Stimulated activated CD4-positive, alpha-beta T cell treated with anti-CD3 and anti-CD28 coated beads, Interleukin-1b, Interleukin-23, amount 100 ng/mL, for 4 hours (primary cell): ENCODE results near the gene LRRK1.

Source experiments
- DNase-seq, 2 donors: peaks; one replicate each; pipeline ENCODE4 v3.0.0-alpha.2; 2020; ENCODE audit warnings: low read depth in 2 of 2

LRRK1 gene

DNA sequence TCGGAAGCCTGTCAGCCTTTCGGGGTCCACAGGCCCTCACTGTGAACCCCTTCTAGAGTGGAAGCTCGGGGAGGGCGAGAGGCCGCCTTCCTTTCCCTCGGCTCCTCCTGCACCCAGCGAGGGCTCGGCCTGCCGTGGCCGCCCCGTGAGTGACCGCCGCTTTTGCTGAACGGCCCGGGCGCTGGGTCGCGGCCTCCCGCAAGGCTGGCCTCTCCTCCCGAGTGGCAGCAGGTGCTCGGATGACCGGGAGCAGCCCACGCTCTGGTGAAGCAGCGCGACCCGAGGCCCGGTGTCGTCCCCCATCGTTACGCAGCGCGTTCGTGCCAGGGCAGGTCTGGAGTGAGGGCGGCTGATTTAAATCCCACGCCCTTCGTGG, 53.8 kb downstream of the LRRK1 start:
- DNase-seq: no peak

DNA sequence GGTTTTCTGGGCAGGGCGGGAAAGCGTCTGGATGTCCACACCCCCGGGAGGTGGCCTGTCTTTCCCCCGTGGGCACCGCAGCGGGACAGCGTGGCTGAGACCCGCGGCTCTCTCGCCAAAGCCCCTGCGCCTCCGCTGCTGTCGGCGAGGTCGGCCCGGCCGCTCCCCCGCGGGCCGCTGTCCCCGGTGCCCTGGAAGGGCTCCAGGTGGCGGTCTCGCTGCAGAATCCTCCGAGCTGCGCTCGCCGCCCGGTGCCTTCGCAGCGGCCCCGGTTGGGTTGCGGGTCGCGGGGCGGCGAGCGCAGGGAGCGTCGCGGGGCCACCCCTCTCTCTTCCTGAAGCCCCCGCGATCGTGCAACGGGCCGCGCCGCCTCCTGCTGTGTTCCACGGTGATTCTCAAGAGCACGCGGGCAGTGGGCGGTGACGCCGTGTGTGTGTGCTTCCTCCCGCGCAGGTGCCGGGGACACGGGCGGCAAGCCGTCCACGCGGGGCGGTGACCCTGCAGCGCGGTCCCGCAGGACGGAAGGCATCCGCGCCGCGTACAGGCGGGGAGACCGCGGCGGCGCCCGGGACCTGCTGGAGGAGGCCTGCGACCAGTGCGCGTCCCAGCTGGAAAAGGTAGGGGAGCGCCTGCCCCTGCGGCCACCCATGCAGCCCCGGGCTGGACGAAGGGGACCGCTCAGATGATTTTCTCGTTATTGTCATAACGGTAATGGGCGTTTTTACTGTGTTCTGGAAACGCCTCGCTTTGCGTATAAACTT, 54.4 kb downstream of the LRRK1 start:
- no peak for DNase-seq

DNA sequence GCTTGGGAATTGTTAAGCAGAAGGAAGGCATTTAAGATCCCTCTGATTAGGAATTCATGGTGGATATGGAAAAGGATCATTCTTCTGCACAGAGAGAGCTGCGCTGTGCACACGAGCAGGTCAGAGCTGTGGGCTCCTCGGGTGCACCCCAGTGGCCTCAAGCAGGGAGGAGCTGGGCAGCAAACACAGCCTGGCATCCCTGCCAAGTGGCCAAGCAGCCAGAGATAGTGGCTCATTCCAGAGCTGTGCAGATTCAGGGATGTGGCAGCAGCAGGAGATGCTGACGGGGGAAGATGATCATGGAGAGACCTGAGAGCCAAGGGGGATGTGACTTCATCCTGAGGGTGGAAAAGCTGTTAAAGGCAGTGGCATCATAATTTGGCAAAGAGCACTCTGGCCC, 55.9 kb downstream of the LRRK1 start:
- DNase-seq: no peak

DNA sequence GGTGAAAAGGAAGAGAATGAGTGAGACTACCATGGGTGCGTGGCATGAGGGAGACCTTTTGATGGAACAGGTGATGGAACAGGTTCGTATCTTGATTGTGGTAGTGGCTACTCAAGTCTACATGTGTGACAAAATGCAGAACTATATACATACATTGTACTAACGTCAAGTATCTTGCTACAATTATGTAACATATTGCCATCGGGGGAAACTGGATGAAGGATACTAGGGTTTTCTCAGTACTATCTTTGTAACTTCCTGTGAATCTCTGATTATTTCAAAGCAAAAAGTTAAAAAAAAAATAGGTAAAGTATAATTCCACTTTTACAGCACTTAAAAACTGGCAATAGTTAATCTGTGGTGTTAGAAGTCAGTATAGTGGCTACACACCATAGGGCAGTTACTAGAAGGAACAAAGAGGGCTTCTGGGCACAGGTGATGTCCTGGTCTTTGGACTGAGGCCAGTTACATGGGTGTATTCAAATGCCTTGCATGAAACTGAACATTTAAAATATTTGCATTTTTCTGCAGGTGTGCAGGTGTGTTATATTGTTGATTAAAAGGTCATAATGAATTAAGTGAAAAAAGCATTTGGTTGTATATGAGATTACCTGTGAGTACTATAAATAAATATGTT, 61.4 kb downstream of the LRRK1 start:
- no peak for DNase-seq

DNA sequence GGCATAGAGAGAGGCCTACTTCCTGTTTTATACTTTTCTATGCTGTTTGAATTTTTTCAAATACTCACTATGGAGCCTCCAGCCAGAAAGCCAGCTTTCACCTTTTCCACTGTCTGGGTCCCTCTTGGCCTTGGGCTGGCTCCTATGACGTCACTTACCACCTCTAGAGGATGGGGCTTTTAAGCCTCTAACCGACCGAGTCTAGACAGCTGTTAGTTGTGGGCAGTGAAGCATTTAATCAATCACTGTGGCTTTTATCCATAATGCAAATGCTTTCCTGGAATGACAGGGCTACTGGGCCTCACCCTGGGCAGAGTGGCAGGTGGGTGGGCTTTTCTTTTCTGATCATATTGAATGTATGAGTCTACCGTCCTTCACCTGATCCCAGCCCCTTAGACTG, 61.9 kb downstream of the LRRK1 start:
- no peak for DNase-seq

DNA sequence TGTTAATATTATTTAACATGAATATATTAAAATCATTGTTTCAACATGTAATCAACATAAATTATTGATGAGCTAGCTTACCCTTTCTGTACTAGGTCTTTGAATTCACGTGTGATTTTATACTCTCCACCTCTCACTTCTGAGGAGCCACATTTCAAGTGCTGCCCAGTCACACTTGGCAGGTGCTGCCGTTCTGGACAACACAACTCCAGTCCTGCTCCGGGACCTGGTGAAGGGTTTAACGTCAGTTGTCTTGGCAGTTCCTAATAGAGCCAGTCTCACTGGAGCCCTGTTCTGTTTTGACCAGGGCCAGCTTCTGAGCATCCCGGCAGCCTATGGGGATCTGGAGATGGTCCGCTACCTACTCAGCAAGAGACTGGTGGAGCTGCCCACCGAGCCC, 64.1 kb downstream of the LRRK1 start:
- DNase-seq: no peak

DNA sequence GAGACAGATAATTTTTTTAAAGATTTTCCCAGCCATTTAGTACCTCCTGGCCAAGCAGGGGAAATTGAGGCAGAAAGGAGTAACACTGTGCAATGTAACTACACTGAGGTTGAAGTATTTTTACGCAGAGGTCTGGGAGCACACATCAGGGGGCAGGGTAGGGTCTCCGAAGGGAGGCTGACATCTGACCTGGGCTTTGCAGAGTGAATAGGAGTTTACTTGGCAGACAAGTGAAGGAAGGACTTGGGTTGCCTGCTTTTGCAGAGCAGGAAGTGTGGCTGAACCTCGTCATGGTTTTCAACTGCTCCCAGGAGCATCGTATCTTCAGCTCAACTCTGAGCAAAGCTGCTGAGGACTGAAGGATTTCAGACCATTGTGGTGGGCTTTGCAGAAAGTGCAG, 66.2 kb downstream of the LRRK1 start:
- no peak for DNase-seq

DNA sequence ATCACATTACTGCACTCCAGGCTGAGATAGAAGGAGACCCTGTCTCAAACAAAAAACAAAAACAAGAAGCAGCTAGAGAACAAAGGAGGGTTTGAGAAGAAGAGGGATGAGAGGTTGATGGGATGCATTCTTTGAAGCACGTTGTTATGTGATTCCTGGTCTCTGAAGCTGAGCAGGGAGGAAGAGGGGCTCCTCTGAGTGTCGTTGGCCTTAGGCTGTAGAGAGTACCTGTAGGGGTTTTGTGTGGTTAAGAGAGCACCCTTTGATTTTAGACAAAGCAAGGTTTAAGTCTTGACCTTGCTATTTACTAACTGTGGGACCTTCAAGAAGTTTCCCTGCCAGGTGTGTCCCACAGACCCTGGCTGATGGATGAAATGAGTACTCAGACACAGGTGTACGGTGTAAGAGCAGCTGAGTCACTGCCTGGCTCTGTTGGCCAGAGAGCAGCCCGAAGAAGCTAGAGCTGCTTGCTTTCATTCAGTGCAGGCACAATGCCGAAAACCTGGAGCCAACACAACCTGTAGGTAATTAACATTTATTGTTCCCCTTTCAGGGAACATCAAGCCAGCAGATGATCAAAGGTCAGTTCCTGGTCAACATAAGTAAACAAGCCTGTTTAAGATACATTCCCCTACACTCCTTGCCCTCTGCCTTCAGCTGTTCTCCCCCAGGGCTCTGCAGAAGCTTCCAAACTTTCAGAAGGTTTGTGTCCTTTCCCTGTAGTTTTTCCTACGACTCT, 67.2 kb downstream of the LRRK1 start:
- no peak for DNase-seq

DNA sequence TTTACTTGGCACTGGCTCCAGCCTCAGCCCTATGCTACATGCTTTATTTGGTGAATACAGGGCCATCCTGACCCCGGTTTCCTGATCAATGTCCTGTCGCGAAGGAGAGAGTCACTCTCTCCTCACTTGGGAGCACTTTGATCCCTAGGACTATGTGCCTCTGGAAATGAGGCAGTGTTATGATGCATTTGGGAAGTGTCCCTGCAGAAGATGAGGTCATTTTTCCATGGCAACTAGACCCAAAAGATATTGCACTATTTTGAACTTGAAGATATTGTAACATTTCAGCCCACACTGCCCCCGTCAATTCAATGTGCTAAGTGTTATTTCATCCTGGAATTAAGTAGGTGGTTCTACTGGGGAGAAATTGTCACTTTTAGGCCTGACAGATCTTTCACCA, 68.0 kb downstream of the LRRK1 start:
- DNase-seq: no peak

DNA sequence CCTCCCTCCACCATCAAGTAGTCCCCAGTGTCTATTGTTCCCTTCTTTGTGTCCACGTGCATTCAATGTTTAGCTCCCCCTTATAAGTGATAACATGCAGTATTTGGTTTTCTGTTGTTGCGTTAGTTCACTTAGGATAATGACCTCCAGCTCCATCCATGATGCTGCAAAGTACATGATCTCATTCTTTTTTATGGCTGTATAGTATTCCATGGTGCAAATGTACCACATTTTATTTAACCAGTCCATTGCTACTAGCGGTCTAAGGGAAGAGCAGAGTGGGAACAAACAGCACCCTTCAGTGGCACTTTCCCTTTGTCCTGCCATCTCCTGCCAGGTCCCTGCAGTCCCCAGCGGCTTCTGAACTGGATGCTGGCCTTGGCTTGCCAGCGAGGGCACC, 69.1 kb downstream of the LRRK1 start:
- DNase-seq: no peak

DNA sequence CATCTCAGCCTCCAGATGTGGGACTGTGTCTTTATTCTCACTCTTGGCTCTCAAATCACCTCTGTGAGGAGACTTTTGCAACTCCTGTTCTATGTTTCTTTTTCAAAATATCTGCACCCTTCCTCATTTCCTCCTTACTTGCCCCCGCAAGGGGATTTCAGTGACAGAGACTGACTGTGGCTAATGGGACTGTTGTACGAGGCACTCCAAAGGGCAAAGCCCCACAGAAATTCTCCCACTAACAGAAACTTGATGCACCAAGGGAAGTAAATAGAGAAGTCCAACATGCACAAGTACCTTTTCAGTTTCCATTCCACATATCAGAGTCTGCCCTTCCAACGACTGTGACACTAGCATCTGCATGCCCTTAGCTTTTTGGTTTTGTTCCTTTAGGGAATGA, 69.7 kb downstream of the LRRK1 start:
- DNase-seq: no peak

DNA sequence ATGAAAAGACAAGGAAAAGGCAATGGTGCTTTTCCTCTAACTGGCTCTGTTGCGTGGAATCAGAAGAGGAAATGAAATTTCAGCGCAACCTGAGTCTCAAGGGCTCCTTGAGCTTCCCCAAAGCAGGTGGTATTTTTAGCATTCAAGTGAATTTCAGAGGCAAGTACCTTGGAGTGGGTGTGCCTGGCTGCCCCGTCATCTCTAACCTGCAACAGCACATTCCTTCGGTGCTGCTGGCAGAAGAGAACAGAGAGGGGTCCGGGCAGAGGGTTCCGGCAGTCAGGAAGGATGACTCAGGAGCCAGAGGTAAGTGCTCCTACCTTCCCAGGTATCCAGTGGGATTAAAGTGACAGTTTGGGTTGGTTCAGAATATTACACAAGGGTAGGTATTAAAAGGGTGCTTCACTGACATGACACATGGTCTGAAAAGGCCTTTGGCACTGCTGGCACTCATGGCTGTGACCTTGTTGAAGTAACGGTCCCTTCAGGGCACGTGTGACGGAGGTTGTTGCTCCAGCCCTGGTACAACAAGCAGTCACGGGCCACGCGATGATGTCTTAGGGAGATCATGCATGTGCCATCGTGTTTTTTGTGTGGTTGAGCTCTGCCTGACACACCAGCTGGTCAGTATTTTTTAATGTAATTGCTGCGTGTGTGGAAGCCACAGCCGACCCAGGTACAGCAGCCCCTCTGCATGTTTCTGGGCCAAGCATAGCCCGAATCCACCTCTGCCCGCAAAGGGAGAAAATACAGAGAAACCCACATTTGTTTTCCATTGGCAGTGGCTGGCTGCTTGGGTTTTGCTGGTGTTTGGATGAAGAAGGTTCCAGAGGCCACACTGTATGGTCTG, 75.7 kb downstream of the LRRK1 start:
- DNase-seq: no peak

DNA sequence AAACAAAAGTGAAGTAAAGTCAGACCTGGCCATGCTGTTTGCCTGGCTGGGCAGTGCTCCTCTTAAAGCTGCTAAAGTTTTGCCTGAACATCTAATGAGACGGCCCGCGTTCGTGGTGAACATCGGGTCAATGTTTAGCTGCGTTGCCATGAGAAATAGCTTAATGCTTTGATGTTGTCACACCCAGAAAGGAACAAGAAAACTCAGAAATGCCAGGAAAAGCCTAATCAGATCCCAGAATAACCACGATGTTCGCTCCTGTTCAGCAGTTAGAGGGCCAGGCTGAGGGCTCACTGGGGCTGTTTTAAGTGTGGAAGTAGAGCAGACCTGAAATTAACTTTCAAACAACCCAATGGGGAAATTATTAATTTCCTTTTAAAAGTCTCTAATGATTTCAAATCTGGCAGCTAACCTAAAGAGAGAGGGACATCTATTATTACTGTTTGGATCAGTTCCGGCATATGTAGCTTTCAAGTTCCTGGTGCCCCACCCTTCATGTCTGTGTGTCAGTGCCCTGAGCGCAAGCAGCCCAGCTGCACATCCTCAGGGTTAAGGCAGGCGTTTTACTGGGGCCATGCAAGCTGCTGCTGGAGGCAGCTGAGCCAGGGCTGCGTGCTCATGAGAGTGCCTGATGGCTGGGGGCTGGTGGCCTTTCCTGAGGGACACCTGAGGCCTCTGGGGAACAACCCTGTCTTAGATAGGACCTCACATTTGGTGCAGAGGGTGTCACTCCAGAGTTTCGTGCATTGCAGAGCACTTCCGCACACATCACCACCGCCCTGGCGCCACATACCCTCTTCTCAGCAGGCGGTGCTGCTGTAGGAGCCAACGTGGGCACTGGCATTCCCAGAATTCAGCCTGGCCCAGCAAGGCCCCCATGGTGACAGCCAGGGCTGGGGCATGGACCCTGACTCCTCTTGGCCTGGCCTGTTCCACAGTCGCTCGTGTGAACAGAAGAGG, 76.6 kb downstream of the LRRK1 start:
- no peak for DNase-seq

DNA sequence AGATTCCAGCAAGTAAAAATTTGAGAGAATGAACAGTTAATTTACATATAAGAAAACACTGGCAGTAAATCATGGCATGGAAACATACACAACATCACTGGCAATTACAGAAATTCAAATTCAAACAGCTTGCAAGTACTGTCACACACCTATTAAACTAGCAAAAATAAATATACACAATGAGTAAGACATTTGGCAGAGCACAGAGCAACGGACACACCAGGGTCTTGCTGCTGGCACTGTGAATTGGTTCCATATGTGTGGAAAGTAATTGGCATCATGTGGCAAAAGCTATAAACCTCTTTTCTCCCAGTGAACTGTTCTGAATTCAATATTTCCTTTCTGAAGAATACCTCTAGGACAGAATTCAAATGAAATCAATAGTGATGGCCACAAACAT, 78.3 kb downstream of the LRRK1 start:
- DNase-seq: no peak

DNA sequence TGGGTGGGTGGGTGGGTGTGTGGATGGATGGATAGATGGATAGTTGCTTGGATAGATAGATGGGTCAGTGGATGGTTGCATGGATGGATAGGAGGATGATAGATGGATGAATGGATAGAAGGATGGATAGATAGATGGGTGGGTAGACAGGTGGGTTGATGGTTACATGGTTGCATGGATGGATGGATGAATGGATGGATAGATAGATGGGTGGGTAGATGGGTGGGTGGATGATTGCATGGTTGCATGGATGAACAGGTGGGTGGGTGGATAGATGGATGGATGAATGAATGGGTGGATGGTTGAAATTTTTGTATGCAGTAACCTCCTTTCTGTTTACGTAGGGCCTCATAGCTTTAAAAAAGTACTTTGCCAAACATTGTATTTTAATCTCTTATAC, 79.5 kb downstream of the LRRK1 start:
- DNase-seq: no peak

DNA sequence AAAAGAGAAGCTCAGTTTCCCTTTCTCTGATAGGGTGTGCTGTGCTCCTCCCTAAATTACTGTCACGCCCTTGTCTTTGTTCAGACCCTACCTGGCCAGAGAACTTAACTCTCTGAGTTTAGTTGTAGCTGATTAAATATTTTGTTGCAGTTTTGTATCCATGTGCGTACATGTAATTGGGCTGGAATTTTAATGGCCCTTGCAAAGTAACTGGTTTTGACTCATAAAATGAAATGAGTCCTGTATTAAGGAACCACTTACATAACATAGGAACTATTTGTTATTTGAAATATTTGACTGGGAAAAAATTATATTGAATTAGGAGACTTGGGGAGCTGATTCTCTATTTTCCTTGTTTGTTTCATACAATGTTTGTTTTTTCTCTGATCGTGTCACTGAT, 80.2 kb downstream of the LRRK1 start:
- no peak for DNase-seq

DNA sequence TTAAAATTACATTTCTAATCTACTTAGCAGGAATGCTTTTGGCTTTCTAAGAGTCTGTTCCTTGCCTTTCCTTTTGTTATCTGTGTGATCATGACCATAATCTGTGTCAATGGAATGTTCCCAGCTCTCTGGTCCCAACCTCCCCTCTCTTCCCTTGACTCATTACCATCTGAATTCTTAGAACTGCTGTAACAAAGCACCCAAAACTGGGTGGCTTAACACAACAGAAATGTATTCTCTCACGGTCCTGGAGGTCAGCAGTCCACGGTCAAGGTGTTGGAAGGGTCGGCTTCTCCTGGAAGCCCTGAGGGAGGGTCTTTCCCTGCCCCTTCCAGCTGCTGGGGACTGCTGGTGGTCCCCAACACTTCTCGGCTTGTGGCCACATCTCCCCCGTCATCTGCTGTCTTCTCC, 81.1 kb downstream of the LRRK1 start:
- no peak for DNase-seq

DNA sequence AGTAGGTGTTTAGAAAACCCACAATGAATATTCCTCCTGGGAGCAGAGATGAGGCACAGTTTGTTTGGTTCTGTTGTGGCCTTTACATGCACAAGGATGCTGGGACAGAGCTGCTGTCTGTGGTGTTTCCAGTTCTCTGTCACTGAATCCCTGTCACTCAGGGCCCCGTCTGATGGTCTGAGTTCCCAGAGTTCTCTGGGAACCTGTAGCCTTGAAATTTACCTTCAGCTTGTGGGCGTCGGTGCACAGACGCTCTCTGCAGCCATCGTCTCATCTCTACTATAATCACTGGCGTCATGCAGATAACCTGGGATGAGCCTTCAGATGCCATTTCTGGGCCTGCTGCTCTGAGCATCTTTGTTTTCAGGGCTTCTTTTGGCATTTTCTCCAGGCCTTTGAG, 81.9 kb downstream of the LRRK1 start:
- DNase-seq: no peak

DNA sequence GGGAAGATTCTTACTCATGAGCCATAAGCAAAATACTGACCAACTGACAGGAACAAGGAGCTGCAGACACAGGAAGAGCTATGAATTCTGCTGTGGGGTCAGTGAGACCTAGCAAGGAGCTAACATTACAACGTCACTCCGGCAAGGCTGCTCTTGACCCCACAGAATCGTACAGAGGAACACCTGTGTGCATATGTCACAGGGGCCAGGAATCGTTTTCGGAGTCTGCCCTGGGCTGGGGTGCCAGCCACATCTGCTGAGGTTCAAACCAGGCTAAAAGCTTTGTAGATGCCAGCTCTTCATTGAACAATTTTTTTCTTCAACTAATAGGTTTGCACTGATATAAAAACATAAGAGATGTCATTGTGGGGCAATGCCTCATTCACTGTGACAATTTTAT, 82.6 kb downstream of the LRRK1 start:
- DNase-seq: no peak

DNA sequence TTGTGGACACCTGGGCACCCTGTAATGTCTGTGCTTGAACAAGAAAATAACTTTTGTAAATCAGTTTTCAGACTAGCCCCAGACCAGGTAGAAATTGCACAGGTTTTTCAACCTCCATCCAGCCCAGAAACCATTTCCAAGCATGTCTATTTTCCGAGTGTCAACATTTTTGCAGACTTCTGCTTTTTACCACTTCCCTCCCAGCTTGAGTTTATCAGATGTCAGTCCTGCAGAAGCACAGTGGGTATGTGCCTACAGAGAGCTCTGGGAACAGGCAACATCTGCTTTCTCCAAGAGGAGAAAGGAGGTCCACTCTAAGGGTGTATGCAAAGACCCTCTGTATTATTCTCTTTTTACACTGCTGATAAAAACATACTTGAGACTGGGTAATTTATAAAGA, 83.9 kb downstream of the LRRK1 start:
- no peak for DNase-seq

DNA sequence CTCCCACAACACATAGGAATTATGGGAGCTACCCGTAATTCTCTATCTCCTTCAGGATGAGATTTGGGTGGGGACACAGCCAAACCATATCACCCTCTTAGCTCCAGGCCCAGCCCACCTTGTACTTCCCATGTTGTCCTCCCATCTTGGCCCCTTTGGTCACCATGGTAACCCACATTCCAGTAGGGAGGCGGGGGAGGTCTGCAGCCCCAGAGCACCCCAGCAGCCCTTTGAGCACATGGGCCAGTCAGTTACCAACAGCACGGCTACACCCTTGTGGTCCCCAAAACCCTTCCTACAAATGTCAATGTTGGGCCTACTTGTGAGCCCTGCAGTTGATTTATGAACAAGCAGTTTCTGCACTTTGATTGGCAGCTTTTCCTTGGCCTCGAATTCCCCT, 84.5 kb downstream of the LRRK1 start:
- DNase-seq: no peak
